K562 (cell line): Measurements from ENCODE around the gene TTBK1. TPM values are rescaled to one million over a fixed set of nuclear protein-coding genes. Genes with fewer than 3 reads are reported as not detected.
A peak's percentile ranks its signal among the peaks of the same experiment; 100 is the strongest.

ENCODE experiments used
- ATAC-seq: fragments of 200-7000 bp; cut with Tn5 transposase; 3 replicates; pipeline ENCODE4 v1.9.1; 2020; ENCODE audit warnings: moderate library complexity
- BruUV-seq: library from RNA; stranded (reverse); fragments of 400-500 nt; replicated peaks from 2 replicates; lab custom pipeline; 2021; lab: Mats Ljungman, UMichigan
- CTCF ChIA-PET: fragments of 300-600 bp; formaldehyde crosslinking; extraction: SDS; loops from one replicate; lab custom pipeline; 2021; ENCODE audit warnings: low intra/inter-chr PET ratio; lab: Yijun Ruan, JAX
- POLR2A ChIA-PET: fragments of 300-600, 350-650 bp; sonication (Branson Sonifier 250); formaldehyde crosslinking; extraction: SDS; loops from one replicate; lab custom pipeline; 2021; ENCODE audit warnings: antibody characterized with exemption, inconsistent platforms; lab: Yijun Ruan, JAX
- DNase-seq, 4 experiments: peaks; one replicate each; pipeline versions ENCODE4 v3.0.0 to v3.0.0-alpha.2; 2011 to 2018; ENCODE audit warnings: low spot score in 3 of 4, mixed read lengths in 3 of 4; ENCODE audit errors: extremely low read depth in 1 of 4
- FAIRE-seq: peaks from 2 replicates; lab custom pipeline; 2011; peaks lifted over from hg19 to GRCh38; lab: Jason Lieb, UNC
- H2AFZ ChIP-seq: 2 replicates; pipeline ENCODE4 v1.6.0; 2011; ENCODE audit warnings: low read depth, low read length, control low read depth, inconsistent platforms
- H3K27ac ChIP-seq: fragments of 200-600 bp; 3 replicates; pipeline ENCODE4 v1.8.0; 2011; ENCODE audit warnings: low read depth, mild to moderate bottlenecking, control low read depth, inconsistent platforms, low read length, moderate library complexity, mixed read lengths; ENCODE audit errors: extremely low read depth
- H3K27me3 ChIP-seq, 2 experiments: fragments of 300-600 bp in 1 of 2; 2 replicates in 1 of 2; 3 replicates in 1 of 2; pipeline versions ENCODE4 v1.6.0 to v1.8.0; 2011; ENCODE audit warnings: inconsistent platforms in 2 of 2, low read length in 2 of 2, mild to moderate bottlenecking in 1 of 2, mixed read lengths in 1 of 2, moderate library complexity in 1 of 2; ENCODE audit not compliant: control insufficient read depth in 2 of 2, insufficient read depth in 2 of 2
- H3K36me3 ChIP-seq: fragments of 300-600 bp; 3 replicates; pipeline ENCODE4 v1.8.0; 2011; ENCODE audit warnings: mild to moderate bottlenecking, low read length, inconsistent platforms; ENCODE audit not compliant: control insufficient read depth, insufficient read depth
- H3K4me1 ChIP-seq, 2 experiments: fragments of 200-600 bp in 1 of 2; replicated peaks in 1 of 2; 2 replicates in 1 of 2; 3 replicates in 1 of 2; pipeline versions ENCODE4 v1.5.1 to v1.8.0; 2011; ENCODE audit warnings: inconsistent platforms in 2 of 2, low read length in 2 of 2, mild to moderate bottlenecking in 1 of 2, mixed read lengths in 1 of 2, moderate library complexity in 1 of 2; ENCODE audit not compliant: control insufficient read depth in 2 of 2, insufficient read depth in 2 of 2
- H3K4me2 ChIP-seq: 2 replicates; pipeline ENCODE4 v1.6.1; 2011; ENCODE audit warnings: low read length, control low read depth, inconsistent platforms, mixed read lengths; ENCODE audit not compliant: insufficient read depth
- H3K4me3 ChIP-seq: fragments of 200-600 bp; sonication (generic), shearing (Covaris generic); 2 replicates; pipeline ENCODE4 v1.5.1; 2016; ENCODE audit warnings: control low read depth, inconsistent platforms
- H3K79me2 ChIP-seq: fragments of 200-600 bp; 3 replicates; pipeline ENCODE4 v1.8.0; 2011; ENCODE audit warnings: low read length, inconsistent platforms; ENCODE audit not compliant: control insufficient read depth, insufficient read depth
- H3K9ac ChIP-seq, 2 experiments: 2 replicates each; pipeline versions ENCODE4 v1.6.0 to v1.6.1; 2011; ENCODE audit warnings: low read depth in 2 of 2, low read length in 2 of 2, control low read depth in 1 of 2, inconsistent platforms in 1 of 2, mild to moderate bottlenecking in 1 of 2, mixed read lengths in 1 of 2; ENCODE audit not compliant: insufficient read depth in 1 of 2
- H3K9me1 ChIP-seq: one replicate; pipeline ENCODE4 v1.6.0; 2011; ENCODE audit warnings: inconsistent platforms, mild to moderate bottlenecking, low read length, moderate library complexity; ENCODE audit not compliant: control insufficient read depth, insufficient read depth
- H3K9me3 ChIP-seq: replicated peaks from 2 replicates; pipeline ENCODE4 v1.5.1; 2011; ENCODE audit warnings: low read depth, low read length, inconsistent platforms; ENCODE audit not compliant: control insufficient read depth, insufficient read depth
- H4K20me1 ChIP-seq: replicated peaks from 2 replicates; pipeline ENCODE4 v1.6.1; 2011; ENCODE audit warnings: low read length, inconsistent platforms, mixed read lengths; ENCODE audit not compliant: control insufficient read depth, insufficient read depth
- BHLHE40 ChIP-seq: IDR thresholded peaks from 2 replicates; pipeline ENCODE4 v1.6.1; 2011; ENCODE audit warnings: low read length, improper control_type of control experiment
- FOXA1 ChIP-seq: fragments of 450-650 bp; IDR thresholded peaks from 2 replicates; pipeline ENCODE4 v1.6.1; 2016; ENCODE audit warnings: mild to moderate bottlenecking, borderline replicate concordance
- HSF4 ChIP-seq: fragments of 250-450 bp; sonication (Bioruptor Pico); IDR thresholded peaks from 2 replicates; pipeline ENCODE4 v2.1.2; 2022; ENCODE audit warnings: mild to moderate bottlenecking, moderate library complexity, borderline replicate concordance
- RFX1 ChIP-seq: fragments of 450-650 bp; IDR thresholded peaks from 2 replicates; pipeline ENCODE4 v1.6.1; 2016; ENCODE audit warnings: mild to moderate bottlenecking, moderate library complexity
- ZSCAN29 ChIP-seq: fragments of 450-650 bp; IDR thresholded peaks from 2 replicates; pipeline ENCODE4 v1.6.1; 2017
- WGBS: fragments of 100-300 bp; shearing (Covaris generic); methylation state at CpG from one replicate; pipeline ENCODE4 v1.1.6; 2016; ENCODE audit warnings: low coverage, mixed read lengths; ENCODE audit not compliant: insufficient coverage; ENCODE audit errors: missing lambda C conversion rate; 5-methylcytosine and 5-hydroxymethylcytosine counted together
- in situ Hi-C: fragments of 300-500 bp; cut with MboI; formaldehyde crosslinking; loops from 4 replicates; pipeline ENCODE4 v1.15.0; 2018; ENCODE audit warnings: inconsistent platforms, mixed read lengths
- intact Hi-C: fragments of 100-400 bp; cut with micrococcal nuclease; formaldehyde crosslinking; loops from 2 replicates; pipeline ENCODE4 v1.14.2; 2022
- polyA plus RNA-seq, 8 experiments: library from polyadenylated mRNA; depleted of rRNA in 4 of 8; stranded (reverse) in 5 of 8; unstranded in 3 of 8; fragments of >200 nt; fragmentation: Nextera tagmentation in 2 of 8; fragmentation: Illumina TruSeq in 1 of 8; extraction: Ambion mirVana in 2 of 8; extraction: Trizol in 1 of 8; gene quantifications; 2 replicates each; pipeline versions ENCODE4 v1.2.1 to v1.2.3, GENCODE V29; 2011 to 2014; ENCODE audit warnings: inconsistent platforms in 1 of 8, missing spikeins in 1 of 8
- total RNA-seq, 7 experiments: library from RNA; depleted of rRNA in 6 of 7; stranded (reverse); fragments of >200 nt in 6 of 7; fragmentation: Illumina TruSeq in 2 of 7; extraction: Trizol in 2 of 7; gene quantifications; 2 replicates each; pipeline versions ENCODE4 v1.2.1 to v1.2.3, GENCODE V29; 2011 to 2021; ENCODE audit warnings: low replicate concordance in 1 of 7

The TTBK1 gene
- total and polyA plus RNA-seq, 9 of the 15 experiments (the other 6 are each of a cell fraction or from before 2014, with no cell fraction given) = not detected

DNA sequence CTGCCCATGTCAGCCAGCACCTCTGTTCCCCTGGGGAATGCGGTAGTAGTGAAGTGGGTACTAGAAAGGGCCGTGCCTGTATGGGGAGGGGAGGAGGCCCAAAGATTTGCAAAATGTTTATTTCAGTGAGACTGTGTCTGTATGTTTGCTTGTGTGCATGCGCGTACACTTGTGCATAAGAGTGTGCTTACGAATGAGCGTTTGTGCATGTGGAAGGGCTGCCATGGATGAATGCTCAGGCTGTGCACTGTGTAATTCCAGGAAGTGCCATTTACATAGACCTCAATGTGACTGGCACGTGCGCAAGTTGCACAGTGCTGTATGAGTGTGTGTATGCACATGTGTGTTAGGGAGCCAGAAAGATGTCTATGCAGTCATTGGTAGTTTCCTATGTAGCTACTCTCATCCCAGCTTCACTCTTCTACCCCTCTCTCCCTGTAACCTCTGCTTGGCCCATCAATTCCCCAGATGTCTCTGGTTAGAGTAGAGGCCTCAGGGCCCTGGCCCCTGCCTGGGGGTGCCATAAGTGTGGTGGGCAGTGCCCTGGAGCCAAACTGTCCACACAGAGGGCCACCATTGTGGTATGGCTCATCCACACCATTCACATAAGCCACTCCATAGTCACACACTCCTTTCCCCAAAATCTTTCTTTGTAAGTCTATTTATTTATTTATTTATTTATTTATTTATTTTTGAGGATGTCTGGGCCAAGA, 28.0 kb downstream of the TTBK1 start:
- H3K4me1 ChIP-seq = peaks cover 28 to 50% of the 10 kb centered on the region in 2 experiments
- no peak for FAIRE-seq
- CTCF ChIA-PET = interaction anchor here (0.6 kb wide), 1 partner anchor 99 kb away, joined by 3 read pairs; no protein-coding TSS in a partner anchor
- H3K27me3 ChIP-seq = peaks cover 15 to 36% of the 10 kb centered on the region in 2 experiments
- no peaks in the 10 kb centered on the region for H3K9me1 ChIP-seq
- no peak overlapping the region for H2AFZ ChIP-seq
- no peak for DNase-seq
- TF ChIP-seq BHLHE40 (peak; percentile 73), ZSCAN29 (peak; percentile 48; the same call in 1 of the 2 replicates), RFX1 (no peak), FOXA1 (no peak), HSF4 (CRISPR knock-in tag) (no peak)
- TF ChIP-seq, all 486 proteins: peak for 2
- H3K79me2 ChIP-seq = no peaks in the 10 kb centered on the region
- no peaks in the 10 kb centered on the region for H3K36me3 ChIP-seq
- no TSS peak for BruUV-seq
- no peak overlapping the region for H3K4me2 ChIP-seq
- H3K4me3 ChIP-seq = no peak overlapping the region
- no peak overlapping the region for H3K9ac ChIP-seq
- H3K9me3 ChIP-seq = no peaks in the 10 kb centered on the region
- WGBS = 34% methylated on average over 8 of the region's 8 CpGs
- in situ Hi-C loops = loop anchor here (5.0 kb wide), 1 partner anchor 61 kb away; no protein-coding TSS in a partner anchor
- POLR2A ChIA-PET = interaction anchor here (0.6 to 1.4 kb wide), 3 partner anchors 8 to 254 kb away, joined by 3 to 4 read pairs (median 3); no protein-coding TSS in a partner anchor
- no peak for ATAC-seq
- no peak overlapping the region for H3K27ac ChIP-seq
- intact Hi-C loops = no loop called here
- H4K20me1 ChIP-seq = 0 out of 2 replicates have a peak, but pooled peaks cover 6% of the 10 kb centered on the region
